ENCODE measurements around the gene DNAJC5.
"Not testable (repeated sequence)": the region's sequence is repeated elsewhere in the genome, so short reads cannot be mapped to it uniquely, and the experiment has no call there.

Gene DNAJC5

DNA sequence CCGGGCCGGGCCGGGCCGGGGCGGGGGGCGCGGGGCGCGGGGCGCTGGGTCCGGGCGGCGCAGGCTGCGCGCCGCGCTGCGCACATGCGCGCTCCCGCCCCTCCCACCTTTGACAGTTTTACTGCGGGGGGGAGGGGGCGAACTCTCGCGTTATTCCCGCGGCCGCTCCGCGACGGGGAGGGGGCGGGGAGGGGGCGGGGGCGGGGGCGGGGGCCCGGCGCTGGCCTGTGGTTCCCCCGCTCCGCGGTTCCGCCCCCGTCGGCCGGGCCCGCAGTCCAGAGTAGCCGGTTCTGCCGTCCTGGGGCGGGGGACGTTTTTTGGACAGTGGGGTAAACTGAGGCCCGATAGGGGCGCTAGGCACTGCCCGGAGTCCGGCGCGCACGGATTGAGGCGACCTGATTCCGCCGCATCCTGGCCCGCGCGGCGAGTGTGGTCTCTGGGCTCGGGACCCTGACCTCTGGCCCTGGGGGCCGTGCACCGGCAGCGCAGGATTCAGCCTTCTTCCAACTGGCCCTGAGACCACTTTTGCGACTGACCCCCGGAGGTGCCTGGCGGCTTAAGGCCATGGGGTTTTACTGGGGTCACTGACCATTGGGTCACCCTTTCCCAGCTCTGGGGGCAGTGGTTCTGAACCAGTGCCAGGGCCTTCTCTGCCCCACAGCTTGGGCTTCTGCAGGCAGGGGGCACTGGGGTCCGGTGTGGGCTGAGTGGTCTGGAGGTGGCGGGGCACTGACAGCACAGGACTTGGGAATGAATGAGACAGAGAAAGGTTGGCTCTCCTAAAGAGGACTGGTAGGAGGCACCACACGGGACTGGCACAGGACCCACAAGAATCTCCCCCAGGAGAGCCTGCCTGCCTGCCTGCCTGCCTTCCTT is 75.2 kb downstream of the DNAJC5 start, which contains the start of gene ZNF512B:
TSS of gene ZNF512B (minus strand) at position 93 of the 876 bp plus-strand sequence. CDS start 1,980 bp downstream, outside the sequence.
- peak; percentile 48 for DNase-seq

DNA sequence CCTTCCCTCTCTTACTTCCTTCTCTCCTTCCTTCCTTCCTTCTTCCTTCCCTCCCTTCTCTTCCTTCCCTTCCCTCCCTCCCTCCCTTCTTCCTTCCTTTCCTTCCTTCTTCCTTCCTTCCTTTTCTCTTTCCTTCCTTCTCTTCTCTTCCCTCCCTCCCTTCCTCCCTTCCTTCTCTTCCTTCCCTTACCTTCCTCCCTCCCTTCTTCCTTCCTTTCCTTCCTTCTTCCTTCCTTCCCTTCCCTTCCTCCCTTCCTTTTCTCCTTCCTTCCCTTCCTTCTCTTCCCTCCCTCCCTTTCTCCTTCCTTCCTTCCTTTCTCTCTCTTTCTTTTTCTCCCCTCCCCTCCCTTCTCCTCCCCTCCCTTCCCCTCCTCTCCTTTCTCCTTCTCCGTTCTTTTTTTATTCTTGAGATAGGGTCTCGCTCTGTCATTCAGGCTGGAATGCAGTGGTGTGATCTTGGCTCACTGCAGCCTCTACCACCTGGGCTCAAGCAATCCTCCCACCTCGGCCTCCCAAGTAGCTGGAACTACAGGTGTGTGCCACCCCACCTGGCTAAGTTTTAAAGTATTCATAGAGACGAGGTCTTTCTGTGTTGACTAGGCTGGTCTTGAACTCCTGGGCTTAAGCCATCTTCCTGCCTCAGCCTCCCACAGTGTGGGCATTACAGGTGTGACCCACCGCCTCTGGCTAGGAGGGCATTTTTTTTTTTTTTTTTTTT is 75.9 kb downstream of the DNAJC5 start:
- DNase-seq, result no peak

DNA sequence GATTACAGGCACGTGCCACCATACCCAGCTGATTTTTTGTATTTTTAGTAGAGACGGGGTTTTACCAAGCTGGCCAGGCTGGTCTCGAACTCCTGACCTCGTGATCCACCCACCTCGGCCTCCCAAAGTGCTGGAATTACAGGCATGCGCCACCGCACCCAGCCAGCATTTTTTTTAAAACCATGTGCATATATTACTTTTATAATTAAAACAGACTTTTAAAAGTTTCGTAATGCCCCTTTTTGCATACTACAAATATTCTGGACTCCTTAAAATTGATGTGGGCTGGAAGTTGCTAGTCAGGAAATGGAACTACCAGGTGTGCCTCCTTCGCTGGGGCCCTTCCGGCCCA is 77.0 kb downstream of the DNAJC5 start:
- not testable (repeated sequence) for DNase-seq

DNA sequence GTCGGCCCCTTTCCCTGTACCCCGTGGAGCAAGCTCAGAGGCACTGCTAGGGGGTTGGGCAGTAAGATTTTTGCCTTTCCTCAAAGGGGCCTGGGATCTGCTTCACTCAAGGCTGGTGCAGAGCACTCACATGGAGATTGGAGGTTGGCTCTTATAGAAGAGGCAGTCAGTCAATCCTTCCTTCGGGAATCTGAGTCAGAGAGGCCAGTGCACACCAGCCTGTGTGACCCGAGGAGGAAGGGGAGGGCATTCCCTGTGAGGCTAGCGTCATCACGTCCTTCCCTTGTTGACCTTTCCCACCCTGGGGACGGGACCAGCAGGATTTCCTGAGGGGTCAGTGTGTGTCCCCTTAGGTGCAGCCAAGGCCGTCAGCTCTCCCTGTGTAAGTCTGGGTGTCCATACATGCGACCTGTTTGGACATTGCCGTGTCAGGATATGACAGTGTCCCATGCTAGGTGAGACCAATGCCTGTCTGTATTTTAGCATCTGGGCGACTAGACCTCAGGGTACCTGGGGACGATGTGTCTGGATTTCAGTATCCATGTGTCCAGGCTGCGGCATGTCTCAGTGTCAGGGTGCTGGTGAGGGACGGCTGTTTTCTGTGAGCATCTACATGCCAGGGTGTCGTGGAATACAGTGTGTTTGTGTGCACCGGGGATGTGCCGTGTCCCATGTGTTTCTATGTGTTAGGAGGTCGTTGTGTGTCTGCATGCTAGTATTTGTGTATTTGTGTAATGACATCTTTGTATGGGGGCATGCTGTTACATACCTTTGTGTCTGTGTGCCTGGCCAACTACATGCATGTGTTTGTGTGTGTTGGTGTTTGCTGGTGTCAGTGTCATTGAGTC is 77.6 kb downstream of the DNAJC5 start:
- DNase-seq, result no peak

DNA sequence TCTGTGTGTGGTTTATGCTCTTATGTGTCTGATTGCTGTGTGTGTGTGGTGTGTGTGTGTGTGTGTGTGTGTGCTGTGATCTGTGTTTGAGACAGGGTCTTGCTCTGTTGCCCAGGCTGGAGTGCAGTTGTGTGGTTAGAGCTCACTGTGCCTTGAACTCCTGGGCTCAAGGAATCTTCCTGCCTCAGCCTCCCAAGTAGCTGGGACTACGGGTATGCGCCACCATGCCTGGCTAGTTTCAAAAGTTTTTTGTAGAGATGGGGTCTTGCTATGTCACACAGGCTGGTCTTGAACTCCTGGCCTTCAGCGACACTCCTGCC is 78.2 kb downstream of the DNAJC5 start:
- no peak for DNase-seq

DNA sequence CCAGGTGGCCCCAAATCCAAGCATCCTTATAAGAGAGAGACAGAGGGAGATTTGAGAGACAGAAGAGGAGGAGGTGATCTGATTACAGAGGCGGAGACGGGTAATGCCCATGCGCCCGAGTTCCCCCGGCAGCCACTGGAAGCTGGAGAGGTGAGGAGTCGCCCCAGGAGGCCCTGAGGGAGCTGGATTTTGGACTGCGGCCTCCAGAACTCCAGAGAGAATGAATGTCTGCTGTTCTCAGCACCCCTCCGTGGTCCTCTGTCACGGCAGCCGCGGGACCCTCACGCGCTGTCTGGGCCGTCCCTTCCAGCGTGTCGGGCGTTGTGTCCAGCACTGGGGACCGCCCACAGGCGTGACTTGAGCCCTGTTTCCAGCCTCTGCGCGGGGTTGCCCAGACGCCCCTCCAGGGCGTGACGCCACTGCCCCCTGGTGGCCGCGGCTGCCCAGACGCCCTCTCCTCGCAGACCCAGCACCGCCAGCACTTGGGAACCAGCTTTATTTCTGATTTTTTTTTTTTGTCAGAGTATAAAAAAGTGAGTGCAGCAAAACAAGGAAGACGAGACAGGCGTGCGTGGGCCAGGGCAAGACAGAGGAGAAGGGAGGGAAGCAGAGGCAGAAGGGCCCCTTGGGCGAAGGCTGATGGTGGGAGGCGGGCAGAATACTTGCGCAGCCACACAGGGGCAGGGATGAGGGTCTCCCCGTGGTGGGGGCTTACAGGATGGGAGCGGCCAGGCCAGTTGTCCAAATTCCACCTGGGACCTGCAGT is 78.9 kb downstream of the DNAJC5 start:
- DNase-seq, result peak; percentile 79

DNA sequence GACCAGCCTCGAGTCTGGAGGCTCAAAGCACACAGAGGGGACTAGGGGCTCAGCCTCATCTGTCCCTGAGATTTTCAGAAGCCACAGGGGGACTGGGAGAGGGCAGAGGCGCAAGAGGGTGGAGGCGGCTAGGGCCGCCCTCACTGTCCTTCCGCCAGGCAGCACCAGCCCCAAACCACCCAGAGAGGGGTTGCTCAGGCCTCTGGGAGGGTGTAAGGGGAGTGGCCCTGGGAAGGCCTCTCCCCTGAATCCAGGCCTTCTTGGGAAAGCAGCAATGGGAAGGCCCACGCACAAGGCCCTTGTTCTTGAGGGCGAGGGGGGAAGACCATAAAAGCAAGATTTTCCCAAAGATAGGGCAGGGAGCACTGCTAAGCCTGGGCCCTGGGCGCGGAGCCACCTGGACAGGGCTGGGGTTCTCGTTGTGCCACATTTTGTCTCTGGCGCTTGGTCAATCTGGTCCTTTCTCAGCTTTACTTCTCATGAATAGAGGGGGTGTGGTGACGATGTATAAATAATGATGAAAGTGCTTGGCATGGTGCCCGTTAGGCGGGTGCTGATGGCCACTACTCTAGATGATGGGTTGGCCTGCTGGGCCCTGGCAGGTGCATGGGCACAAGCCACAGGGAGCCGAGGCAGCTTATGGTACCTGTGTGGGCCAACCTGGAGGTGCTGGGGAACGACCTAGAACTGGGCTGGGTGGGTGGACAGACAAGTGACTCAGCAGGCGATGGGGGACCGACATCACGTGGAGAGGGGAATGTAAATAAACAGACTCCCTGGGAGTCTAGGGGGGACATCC is 79.7 kb downstream of the DNAJC5 start:
- no peak for DNase-seq

DNA sequence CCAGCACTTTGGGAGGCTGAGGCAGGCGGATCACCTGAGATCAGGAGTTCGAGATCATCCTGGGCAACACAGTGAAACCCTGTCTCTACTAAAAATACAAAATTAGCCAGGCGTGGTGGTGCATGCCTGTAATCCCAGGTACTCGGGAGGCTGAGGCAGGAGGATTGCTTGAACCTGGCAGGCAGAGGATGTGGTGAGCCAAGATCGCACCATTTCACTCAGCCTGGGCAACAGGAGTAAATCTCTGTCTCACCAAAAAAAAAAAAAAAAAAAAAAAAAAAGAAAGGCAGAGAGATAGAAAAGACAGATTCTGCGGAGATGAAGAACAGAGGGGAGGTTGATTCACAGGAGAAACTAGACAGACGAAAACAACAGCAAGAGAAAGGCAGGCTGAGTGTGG is 81.6 kb downstream of the DNAJC5 start:
- not testable (repeated sequence) for DNase-seq

DNA sequence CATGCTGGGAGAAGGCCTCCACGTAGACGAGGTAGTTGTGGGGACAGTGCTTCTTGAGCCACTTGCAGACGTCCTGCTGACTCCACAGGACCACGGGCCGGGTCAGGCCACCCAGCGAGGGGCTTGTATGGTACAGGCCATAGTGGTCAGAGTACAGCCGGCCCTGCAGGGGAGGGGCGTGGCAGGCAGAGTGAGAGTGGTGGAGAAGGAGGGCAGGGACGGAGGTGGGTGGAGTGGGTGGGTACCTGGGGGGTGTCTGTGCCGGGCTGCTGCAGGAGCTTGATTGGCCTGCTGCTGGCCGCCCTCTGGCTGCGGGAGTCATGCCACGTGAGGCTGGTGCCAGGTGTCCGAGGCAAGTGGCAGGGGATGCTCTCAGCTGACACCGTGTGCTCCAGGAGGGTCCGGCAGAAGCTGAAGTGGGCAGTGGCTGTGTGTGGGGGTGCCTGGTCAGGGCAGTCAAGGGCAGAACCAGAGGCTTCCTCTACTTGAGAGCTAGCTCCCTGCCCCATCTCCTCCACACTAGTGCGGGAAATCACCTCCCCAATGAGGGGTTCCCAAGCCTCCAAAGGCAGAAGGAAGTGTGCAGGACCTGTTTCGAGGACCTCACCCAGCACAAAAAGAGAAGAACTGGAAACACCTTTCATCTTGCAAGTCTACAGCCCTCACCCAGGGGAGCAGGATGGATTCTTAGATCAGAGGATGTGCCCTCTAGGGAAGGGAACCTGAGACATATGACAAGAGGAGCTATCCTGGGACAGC is 82.2 kb downstream of the DNAJC5 start:
- DNase-seq, result no peak

DNA sequence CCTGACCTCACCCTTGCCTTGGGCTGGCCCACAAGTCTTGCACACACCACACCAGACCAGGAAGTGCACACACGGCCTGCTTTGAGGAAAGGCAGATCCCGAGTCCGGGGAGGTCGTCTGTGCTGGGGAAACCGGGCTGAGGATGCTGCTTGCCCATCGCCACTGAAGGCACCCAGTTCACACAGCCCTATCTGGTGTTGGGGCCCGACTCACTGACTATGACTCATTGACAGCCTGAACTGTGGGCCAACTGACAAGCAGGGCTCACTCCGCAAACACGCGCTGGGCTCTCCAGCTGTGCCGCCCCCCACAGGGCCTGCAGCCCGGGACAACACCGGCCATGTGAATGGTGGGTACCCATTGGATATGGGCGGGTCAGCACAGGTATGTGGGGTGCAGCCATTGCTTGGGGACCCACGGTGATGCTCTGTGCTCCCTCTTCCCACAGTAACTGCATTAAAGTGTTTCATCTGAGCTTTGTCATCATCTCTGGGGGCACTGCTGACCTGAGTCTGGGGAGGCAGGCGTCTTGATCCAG is 82.9 kb downstream of the DNAJC5 start:
- DNase-seq, result peak; percentile 61

DNA sequence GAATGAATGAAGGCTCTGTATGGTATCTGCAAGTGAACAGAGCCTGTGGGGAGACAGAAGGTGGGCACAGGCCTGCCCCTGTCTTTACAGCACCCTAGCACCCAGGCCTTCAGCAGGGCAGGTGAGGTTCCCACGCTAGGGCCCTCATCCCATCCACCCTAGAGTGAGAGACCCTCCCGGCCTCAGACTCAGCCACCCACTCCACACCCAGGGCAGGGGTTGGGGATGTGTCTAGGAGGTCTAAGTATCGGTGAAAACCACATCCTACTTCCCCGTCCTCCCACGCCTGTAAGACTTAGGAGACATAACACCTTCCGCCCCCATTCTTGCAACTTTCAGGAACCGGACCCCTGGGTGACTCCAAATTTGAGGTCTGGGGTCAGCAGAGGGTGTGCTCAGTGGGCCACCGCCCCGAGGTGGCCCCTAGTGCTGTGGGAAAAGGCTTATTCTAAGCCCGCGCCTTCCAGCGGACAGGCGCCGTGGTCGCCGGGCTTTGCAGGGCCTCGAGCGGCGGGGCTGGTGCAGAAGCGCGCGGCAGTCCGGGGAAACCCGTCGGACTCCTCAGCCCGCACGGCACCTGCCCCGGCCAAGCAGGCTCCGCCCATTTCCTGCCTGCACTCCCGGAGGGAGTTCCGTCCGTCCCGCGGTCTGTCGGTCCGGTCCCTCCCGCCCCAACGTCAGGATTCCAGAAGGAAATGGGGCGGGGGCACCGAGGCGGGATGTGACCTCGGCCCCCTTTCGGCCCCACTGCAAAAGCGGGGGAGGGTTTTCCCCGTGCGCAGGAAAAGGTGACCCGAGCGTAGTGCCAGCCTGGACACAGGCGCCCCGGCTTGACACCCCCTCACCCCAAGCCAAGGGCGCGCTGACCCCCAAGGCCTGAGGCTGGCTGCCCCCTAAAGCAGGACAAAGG is 83.6 kb downstream of the DNAJC5 start:
- peak; percentile 41 for DNase-seq

DNA sequence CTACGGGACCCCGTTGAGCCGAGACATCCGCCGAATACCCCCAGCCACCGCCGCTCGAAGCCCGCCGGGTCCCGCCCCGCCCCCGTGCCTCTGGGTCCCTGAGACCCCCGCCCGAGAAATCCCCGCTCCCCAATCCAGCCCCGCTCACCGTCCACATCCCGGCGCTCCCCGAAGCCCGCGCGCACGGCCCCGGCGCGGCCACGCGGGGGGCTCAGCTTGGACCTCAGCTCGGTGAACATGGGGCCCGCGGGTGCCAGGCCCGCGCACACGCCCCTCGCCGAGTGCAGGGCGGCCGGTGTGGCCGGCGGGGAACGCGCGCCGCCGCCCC is 84.3 kb downstream of the DNAJC5 start:
- no peak for DNase-seq

DNA sequence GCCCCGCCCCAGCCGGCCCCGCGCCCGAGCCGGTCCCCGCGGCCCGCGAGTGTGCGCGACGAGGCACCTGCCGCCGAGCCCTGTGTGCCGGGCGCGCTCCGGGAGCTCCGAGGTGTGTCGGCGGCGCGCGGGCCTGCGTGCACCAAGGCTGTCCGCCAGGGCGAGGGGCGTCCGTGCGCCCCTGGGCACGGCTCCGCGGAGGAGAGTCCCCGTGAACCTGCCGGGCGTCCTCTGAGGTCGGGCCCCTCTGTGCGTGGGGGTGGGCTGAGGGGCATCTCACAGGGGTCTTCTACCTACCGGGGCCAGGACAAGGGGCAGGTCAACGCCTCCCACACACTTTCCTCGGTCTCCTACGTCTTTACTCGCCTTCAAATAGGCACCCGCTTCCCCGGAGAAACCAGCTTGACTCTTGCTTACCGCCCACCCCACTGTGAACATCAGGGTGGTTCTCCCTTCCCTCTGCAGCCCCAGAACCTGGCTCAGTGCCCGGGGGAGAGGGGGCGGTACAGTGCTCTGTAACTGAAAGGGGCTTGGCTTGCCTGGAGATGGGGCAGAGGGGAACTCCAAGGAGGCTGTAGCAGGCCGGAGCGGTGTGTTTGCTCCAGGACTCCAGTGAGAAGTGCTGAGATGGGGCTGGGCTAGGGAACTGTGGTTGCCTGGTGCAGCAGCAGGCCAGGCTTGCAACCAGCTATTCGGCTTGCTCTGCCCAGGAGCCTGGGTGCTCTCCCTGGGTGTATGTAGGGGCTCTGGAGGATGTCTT is 84.8 kb downstream of the DNAJC5 start, which contains the start of gene SAMD10:
TSS of gene SAMD10 (minus strand) at position 86 of the 760 bp plus-strand sequence. CDS start 175 bp downstream, outside the sequence.
- peak; percentile 62 for DNase-seq

DNA sequence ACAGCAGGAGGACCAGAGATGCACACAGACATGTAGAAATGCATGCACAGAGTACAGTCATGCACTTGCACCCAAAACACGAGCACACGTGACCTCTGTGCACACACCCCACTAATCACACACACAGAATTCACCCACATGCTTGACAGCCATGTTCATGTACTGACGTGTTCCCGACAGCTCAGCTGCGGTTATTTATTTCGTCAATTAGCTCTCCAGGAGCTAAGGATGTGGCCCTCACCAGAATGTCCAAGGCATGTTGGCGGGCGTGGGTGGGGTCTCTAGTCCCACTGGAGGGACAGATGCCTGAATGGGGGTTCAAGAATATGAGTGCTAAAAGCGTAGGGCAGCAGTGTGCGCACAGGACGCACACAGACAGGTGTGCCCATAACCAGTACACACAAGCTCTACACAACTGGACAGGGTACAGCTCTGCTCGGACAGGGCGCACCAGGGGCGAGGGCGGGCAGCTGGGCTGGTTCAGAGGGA is 85.4 kb downstream of the DNAJC5 start:
- DNase-seq, result no peak

DNA sequence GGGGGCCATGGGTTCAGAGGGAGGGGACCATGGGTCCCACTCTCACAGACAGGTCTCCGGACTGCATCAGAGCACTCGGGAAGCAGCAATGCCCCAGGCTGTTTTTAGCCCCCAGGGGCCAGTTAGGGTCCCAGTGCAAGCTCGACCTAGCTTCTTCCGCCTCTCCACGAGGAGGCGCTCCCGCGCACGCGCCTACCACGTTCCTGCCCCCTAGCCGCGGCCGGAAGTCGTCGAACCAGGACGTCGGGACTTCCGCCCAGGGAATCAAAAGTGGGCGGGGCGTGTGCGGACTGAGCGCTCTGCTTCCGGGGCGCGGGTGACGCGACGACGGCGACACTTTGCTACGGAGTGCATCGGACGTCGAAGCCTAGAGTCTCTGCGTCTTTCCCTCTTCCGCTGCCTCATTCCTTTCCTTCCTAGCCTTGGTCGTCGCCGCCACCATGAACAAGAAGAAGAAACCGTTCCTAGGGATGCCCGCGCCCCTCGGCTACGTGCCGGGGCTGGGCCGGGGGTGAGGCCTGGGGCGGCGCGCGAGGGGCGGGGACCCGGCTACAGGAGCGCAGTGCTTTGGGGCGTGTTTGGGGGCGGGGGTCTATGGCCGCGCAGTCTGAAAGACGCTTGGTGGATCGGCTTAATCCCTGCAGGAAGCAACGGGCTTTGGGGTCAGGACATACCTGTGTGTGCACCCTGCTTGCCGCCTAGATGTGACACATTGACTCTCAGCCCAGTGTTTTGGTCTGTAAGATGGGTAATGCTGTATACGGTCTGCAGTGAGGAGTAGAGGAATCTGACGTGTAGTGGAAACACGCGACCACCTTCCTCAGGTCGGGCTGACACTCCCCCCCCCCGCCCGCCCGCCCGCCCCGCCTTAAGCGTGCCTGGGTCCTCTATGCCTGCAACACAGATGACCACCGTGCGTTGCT is 86.1 kb downstream of the DNAJC5 start, which contains the start of gene PRPF6:
TSS of gene PRPF6 (plus strand) at position 327 of the 923 bp plus-strand sequence. CDS start at position 441, 114 bp downstream.
- DNase-seq, result peak; percentile 94

DNA sequence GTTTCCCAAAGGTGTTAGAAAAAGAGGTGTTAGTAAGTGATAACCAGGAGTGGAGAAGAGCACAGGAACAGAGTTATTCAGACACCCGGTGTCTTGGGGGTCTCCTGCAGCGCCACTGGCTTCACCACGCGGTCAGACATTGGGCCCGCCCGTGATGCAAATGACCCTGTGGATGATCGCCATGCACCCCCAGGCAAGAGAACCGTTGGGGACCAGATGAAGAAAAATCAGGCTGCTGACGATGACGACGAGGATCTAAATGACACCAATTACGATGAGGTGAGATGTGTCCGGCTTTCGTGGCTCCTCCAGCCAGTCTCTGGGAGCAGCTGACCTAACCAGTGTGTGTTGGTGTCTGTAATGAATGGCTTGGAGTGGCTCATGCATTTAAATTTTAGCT is 88.0 kb downstream of the DNAJC5 start:
- DNase-seq, result no peak

Data from activated gamma-delta T cell treated with Interleukin-2 at 50 U/mL for 16 hours (primary cell).